Measurements from ENCODE around the gene MAST4.

MAST4 gene

DNA sequence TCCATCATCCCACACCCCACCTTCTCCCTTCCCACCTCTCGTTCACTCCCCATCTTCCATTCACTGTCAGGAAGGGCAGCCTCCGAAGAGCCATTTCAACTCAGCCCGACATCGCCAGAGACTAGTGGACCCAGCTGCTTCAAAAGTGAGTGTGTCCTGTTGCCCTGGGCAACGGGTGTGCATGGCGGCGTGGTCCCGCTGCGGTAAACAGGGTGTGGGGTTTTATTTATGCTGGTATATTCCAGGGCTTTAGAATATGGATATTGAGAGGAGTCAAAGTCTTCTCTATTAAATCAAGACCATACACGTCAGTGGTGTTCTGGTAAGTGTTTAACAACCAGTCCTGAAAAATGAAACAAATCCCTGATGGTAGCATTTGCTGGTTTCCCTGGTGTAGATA, 274.5 kb downstream of the MAST4 start:
- TF ChIP-seq, protein P1, sequence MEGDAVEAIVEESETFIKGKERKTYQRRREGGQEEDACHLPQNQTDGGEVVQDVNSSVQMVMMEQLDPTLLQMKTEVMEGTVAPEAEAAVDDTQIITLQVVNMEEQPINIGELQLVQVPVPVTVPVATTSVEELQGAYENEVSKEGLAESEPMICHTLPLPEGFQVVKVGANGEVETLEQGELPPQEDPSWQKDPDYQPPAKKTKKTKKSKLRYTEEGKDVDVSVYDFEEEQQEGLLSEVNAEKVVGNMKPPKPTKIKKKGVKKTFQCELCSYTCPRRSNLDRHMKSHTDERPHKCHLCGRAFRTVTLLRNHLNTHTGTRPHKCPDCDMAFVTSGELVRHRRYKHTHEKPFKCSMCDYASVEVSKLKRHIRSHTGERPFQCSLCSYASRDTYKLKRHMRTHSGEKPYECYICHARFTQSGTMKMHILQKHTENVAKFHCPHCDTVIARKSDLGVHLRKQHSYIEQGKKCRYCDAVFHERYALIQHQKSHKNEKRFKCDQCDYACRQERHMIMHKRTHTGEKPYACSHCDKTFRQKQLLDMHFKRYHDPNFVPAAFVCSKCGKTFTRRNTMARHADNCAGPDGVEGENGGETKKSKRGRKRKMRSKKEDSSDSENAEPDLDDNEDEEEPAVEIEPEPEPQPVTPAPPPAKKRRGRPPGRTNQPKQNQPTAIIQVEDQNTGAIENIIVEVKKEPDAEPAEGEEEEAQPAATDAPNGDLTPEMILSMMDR (IDR thresholded peaks at IDR 0.05; ENCODE audit: low read depth, low read length): no peak
- H3K4me3 ChIP-seq (ENCODE audit: low read depth, low read length): no peak overlapping the region

DNA sequence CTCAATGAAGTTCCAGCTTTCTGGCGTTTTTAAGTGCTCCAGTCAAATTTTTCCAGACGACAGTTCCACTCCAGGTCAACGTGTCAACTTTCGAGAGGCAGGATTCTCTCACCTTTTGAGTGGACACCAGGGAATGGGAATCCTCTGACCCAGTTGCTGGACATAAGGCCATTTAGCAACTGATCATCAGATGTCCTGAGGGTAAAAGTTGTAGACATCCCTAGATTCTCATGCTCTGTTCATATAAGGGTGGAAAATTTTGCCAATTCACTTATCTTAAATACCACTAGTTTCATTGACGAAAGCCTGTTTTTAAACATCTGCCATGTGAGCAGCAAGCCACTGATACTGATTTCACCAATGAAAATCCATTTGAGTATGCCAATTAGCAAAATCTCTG, 275.5 kb downstream of the MAST4 start:
- TF ChIP-seq, protein P1 (IDR thresholded peaks at IDR 0.05; ENCODE audit: low read depth, low read length): no peak
- no peak overlapping the region for H3K4me3 ChIP-seq (ENCODE audit: low read depth, low read length)

GRCh38 chr5:66872736-66873331, 276.6 kb downstream of the MAST4 start:
- TF ChIP-seq, protein P1 (IDR thresholded peaks at IDR 0.05; ENCODE audit: low read depth, low read length): no peak
- H3K4me3 ChIP-seq (ENCODE audit: low read depth, low read length): no peak overlapping the region

GRCh38 chr5:66874004-66874403, 277.8 kb downstream of the MAST4 start:
- TF ChIP-seq, protein P1 (IDR thresholded peaks at IDR 0.05; ENCODE audit: low read depth, low read length): no peak
- H3K4me3 ChIP-seq (ENCODE audit: low read depth, low read length): no peak overlapping the region

- TF ChIP-seq, protein P1 (IDR thresholded peaks at IDR 0.05; ENCODE audit: low read depth, low read length): no peak
- H3K4me3 ChIP-seq (ENCODE audit: low read depth, low read length): no peak overlapping the region
These were observed 279.1 kb downstream of the MAST4 start for GRCh38 chr5:66875315-66875714.

GRCh38 chr5:66876266-66876807, 280.1 kb downstream of the MAST4 start:
- H3K4me3 ChIP-seq (ENCODE audit: low read depth, low read length): no peak overlapping the region
- TF ChIP-seq, protein P1 (IDR thresholded peaks at IDR 0.05; ENCODE audit: low read depth, low read length): no peak

GRCh38 chr5:66877843-66878242, 281.6 kb downstream of the MAST4 start:
- no peak overlapping the region for H3K4me3 ChIP-seq (ENCODE audit: low read depth, low read length)
- TF ChIP-seq, protein P1 (IDR thresholded peaks at IDR 0.05; ENCODE audit: low read depth, low read length): no peak

All from WI38 (cell line).